GM12878 (cell line): ENCODE measurements around the gene KLF9. TPM values are rescaled to one million over a fixed set of nuclear protein-coding genes. Genes with fewer than 3 reads are reported as not detected.

Experiments used
- ATAC-seq: fragments of 200-7000 bp; cut with Tn5 transposase; 3 replicates; pipeline ENCODE4 v1.9.1; 2020; ENCODE audit warnings: mild to moderate bottlenecking, moderate library complexity
- BruUV-seq: library from RNA; stranded (reverse); fragments of 400-500 nt; replicated peaks from 2 replicates; lab custom pipeline; 2021; lab: Mats Ljungman, UMichigan
- CTCF ChIA-PET: fragments of 300-600 bp; sonication (Branson Sonifier 250); formaldehyde crosslinking; extraction: SDS; loops from one replicate; lab custom pipeline; 2021; ENCODE audit warnings: inconsistent platforms; lab: Yijun Ruan, JAX
- POLR2A ChIA-PET: fragments of 350-600 bp; formaldehyde crosslinking; extraction: SDS; loops from one replicate; lab custom pipeline; 2021; ENCODE audit warnings: inconsistent platforms; lab: Charles Lee
- RAD21 ChIA-PET: fragments of 300-600 bp; sonication (Branson Sonifier 250); formaldehyde crosslinking; loops from one replicate; lab custom pipeline; 2023; ENCODE audit warnings: antibody characterized with exemption; ENCODE audit not compliant: unreplicated experiment; lab: Charles Lee
- SMC1A ChIA-PET: fragments of 300-600 bp; sonication (Branson Sonifier 250); formaldehyde crosslinking; loops from one replicate; lab custom pipeline; 2023; ENCODE audit not compliant: unreplicated experiment, uncharacterized antibody; lab: Charles Lee
- DNase-seq: peaks from one replicate; pipeline ENCODE4 v3.0.0-alpha.2; 2011; ENCODE audit warnings: low read depth, low spot score
- FAIRE-seq: peaks from 3 replicates; lab custom pipeline; 2011; peaks lifted over from hg19 to GRCh38; lab: Jason Lieb, UNC
- H2AFZ ChIP-seq: 2 replicates; pipeline ENCODE4 v1.6.0; 2011; ENCODE audit warnings: low read depth, low read length, control low read depth; ENCODE audit not compliant: control insufficient read depth
- H3K27ac ChIP-seq: 2 replicates; pipeline ENCODE4 v1.5.1; 2011; ENCODE audit warnings: control low read depth; ENCODE audit not compliant: control insufficient read depth, insufficient read depth
- H3K27me3 ChIP-seq, 2 experiments: replicated peaks in 1 of 2; 2 replicates each; pipeline versions ENCODE4 v1.6.0 to v1.6.1; 2011; ENCODE audit warnings: low read length in 1 of 2; ENCODE audit not compliant: control insufficient read depth in 2 of 2, insufficient read depth in 2 of 2
- H3K36me3 ChIP-seq, 2 experiments: 2 replicates each; pipeline ENCODE4 v1.5.1; 2011; ENCODE audit warnings: low read length in 1 of 2; ENCODE audit not compliant: control insufficient read depth in 2 of 2, insufficient read depth in 2 of 2
- H3K4me1 ChIP-seq: 2 replicates; pipeline ENCODE4 v1.6.1; 2011; ENCODE audit warnings: mild to moderate bottlenecking, low read length, moderate library complexity, mixed read lengths; ENCODE audit not compliant: control insufficient read depth, insufficient read depth
- H3K4me2 ChIP-seq: 2 replicates; pipeline ENCODE4 v1.6.0; 2011; ENCODE audit warnings: control low read depth; ENCODE audit not compliant: control insufficient read depth, insufficient read depth
- H3K4me3 ChIP-seq: fragments of 200-600 bp; sonication (generic); 2 replicates; pipeline ENCODE4 v1.5.1; 2016
- H3K79me2 ChIP-seq: 2 replicates; pipeline ENCODE4 v1.6.0; 2011; ENCODE audit warnings: low read length; ENCODE audit not compliant: control insufficient read depth, insufficient read depth
- H3K9ac ChIP-seq: 2 replicates; pipeline ENCODE4 v1.8.0; 2011; ENCODE audit warnings: low read length, control low read depth, mixed read lengths; ENCODE audit not compliant: control insufficient read depth, insufficient read depth
- H3K9me3 ChIP-seq: replicated peaks from 3 replicates; pipeline ENCODE4 v1.5.1; 2011; ENCODE audit warnings: mild to moderate bottlenecking, low read length; ENCODE audit not compliant: control insufficient read depth, insufficient read depth
- H4K20me1 ChIP-seq: 2 replicates; pipeline ENCODE4 v1.6.0; 2011; ENCODE audit not compliant: control insufficient read depth, insufficient read depth
- ATF7 ChIP-seq: fragments of 450-650 bp; IDR thresholded peaks from 2 replicates; pipeline ENCODE4 v1.6.1; 2016; ENCODE audit warnings: low read depth, mild to moderate bottlenecking
- CEBPZ ChIP-seq: fragments of 150-350 bp; IDR thresholded peaks from 2 replicates; pipeline ENCODE4 v1.6.1; 2016; ENCODE audit warnings: low read depth, low read length
- CUX1 ChIP-seq: IDR thresholded peaks from 2 replicates; pipeline ENCODE4 v1.6.1; 2012; ENCODE audit warnings: improper control_type of control experiment, low read depth, low read length; ENCODE audit not compliant: insufficient replicate concordance
- IKZF1 ChIP-seq: fragments of 450-650 bp; conservative IDR thresholded peaks from 2 replicates; pipeline ENCODE4 v1.6.1; 2017; ENCODE audit warnings: antibody characterized with exemption, mild to moderate bottlenecking
- IRF4 ChIP-seq: IDR thresholded peaks from 2 replicates; pipeline ENCODE4 v1.6.1; 2011; ENCODE audit warnings: low read depth, low read length
- KAT2A ChIP-seq: conservative IDR thresholded peaks from 2 replicates; pipeline ENCODE4 v1.6.1; 2011; ENCODE audit warnings: low read depth, low read length; ENCODE audit not compliant: control insufficient read depth
- MEF2B ChIP-seq: fragments of 450-650 bp; IDR thresholded peaks from 2 replicates; pipeline ENCODE4 v1.6.1; 2018; ENCODE audit warnings: mild to moderate bottlenecking, moderate library complexity; ENCODE audit not compliant: partially characterized antibody, poor library complexity, severe bottlenecking
- POLR2AphosphoS2 ChIP-seq: IDR thresholded peaks from 2 replicates; pipeline ENCODE4 v1.6.1; 2011; ENCODE audit warnings: low read depth, mild to moderate bottlenecking, low read length, improper control_type of control experiment, moderate library complexity
- RAD21 ChIP-seq: IDR thresholded peaks from 2 replicates; pipeline ENCODE4 v1.6.1; 2011; ENCODE audit warnings: mild to moderate bottlenecking, low read depth, low read length, moderate library complexity; ENCODE audit not compliant: insufficient read depth
- SKIL ChIP-seq: fragments of 450-650 bp; IDR thresholded peaks from 2 replicates; pipeline ENCODE4 v1.6.1; 2017; ENCODE audit warnings: mild to moderate bottlenecking, low read depth, inconsistent platforms; ENCODE audit not compliant: poor library complexity, severe bottlenecking
- STAT1 ChIP-seq: fragments of 450-650 bp; conservative IDR thresholded peaks from 2 replicates; pipeline ENCODE4 v1.6.1; 2014; ENCODE audit warnings: antibody characterized with exemption, mild to moderate bottlenecking
- SUZ12 ChIP-seq: fragments of 200-600 bp; sonication (generic); IDR thresholded peaks from one replicate; pipeline ENCODE4 v1.6.1; 2018; ENCODE audit warnings: antibody characterized with exemption, mild to moderate bottlenecking; ENCODE audit not compliant: unreplicated experiment
- ZNF384 ChIP-seq: IDR thresholded peaks from 2 replicates; pipeline ENCODE4 v1.6.1; 2012; ENCODE audit warnings: low read depth, mild to moderate bottlenecking, low read length, improper control_type of control experiment, borderline replicate concordance
- WGBS: methylation state at CpG from one replicate; pipeline ENCODE4 v1.1.6; 2016; ENCODE audit warnings: low lambda C conversion rate; ENCODE audit not compliant: insufficient replicate concordance, insufficient coverage; ENCODE audit errors: missing lambda C conversion rate; 5-methylcytosine and 5-hydroxymethylcytosine counted together
- in situ Hi-C: fragments of 300-500 bp; cut with MboI; formaldehyde crosslinking; loops from 9 replicates; pipeline ENCODE4 v1.14.3; 2018; ENCODE audit warnings: mixed read lengths
- intact Hi-C: fragments of 100-400 bp; cut with micrococcal nuclease; formaldehyde crosslinking; loops from one replicate; pipeline ENCODE4 v1.14.2; 2022; ENCODE audit not compliant: unreplicated experiment
- polyA plus RNA-seq, 11 experiments: library from polyadenylated mRNA; depleted of rRNA in 4 of 11; unstranded in 6 of 11; stranded (reverse) in 5 of 11; fragments of >200 nt; fragmentation: Nextera tagmentation in 4 of 11; fragmentation: Illumina TruSeq in 1 of 11; extraction: Ambion mirVana in 4 of 11; extraction: Trizol in 1 of 11; gene quantifications; 1 replicate in 1 of 11; 2 replicates in 10 of 11; pipeline versions ENCODE4 v1.2.1 to v1.2.3, GENCODE V29; 2011 to 2016; ENCODE audit warnings: inconsistent platforms in 2 of 11, missing spikeins in 2 of 11, low read depth in 1 of 11
- total RNA-seq, 4 experiments: library from RNA; depleted of rRNA in 3 of 4; stranded (reverse); fragments of >200 nt in 3 of 4; fragmentation: Illumina TruSeq in 1 of 4; extraction: Trizol in 1 of 4; gene quantifications; 2 replicates each; pipeline versions ENCODE4 v1.2.1 to v1.2.3, GENCODE V29; 2013 to 2021

Gene KLF9
- total and polyA plus RNA-seq, 10 of the 15 experiments (the other 5 are each of a cell fraction or from before 2014, with no cell fraction given) = 0.09 to 0.96 (median 0.83) TPM

GRCh38 chr9:70403166-70403565, 11.3 kb downstream of the KLF9 start:
- ChIA-PET POLR2A (interaction anchor here (1.6 to 2.1 kb wide), 2 partner anchors 7 to 16 kb away, joined by 6 to 7 read pairs; no protein-coding TSS in a partner anchor), RAD21 (interaction anchor here (1.5 to 1.9 kb wide), 3 partner anchors 10 to 117 kb away, joined by 4 to 5 read pairs (median 5); no protein-coding TSS in a partner anchor), SMC1A (interaction anchor here (0.9 to 4.8 kb wide), 3 partner anchors 11 to 182 kb away, joined by 3 to 20 read pairs (median 5); partner anchors contain the start of gene KLF9), CTCF (interaction anchor here (1.2 to 3.0 kb wide), 3 partner anchors 10 to 199 kb away, joined by 3 to 10 read pairs (median 4); no protein-coding TSS in a partner anchor)
- H3K4me1 ChIP-seq = peaks cover 8% of the 10 kb centered on the region
- no peak overlapping the region for H3K4me3 ChIP-seq
- in situ Hi-C loops (loop anchor here (25.0 kb wide), 2 partner anchors 1509 to 1766 kb away; partner anchors contain the start of genes ABHD17B and C9orf85), intact Hi-C loops (no loop called here)
- no peak overlapping the region for H2AFZ ChIP-seq
- ATAC-seq (no peak), DNase-seq (no peak), FAIRE-seq (no peak)
- no peaks in the 10 kb centered on the region for H3K9me3 ChIP-seq
- H3K79me2 ChIP-seq = no peaks in the 10 kb centered on the region
- no peaks in the 10 kb centered on the region for H3K36me3 ChIP-seq
- H4K20me1 ChIP-seq = no peaks in the 10 kb centered on the region
- no peak overlapping the region for H3K4me2 ChIP-seq
- no peaks in the 10 kb centered on the region for H3K27me3 ChIP-seq
- H3K9ac ChIP-seq = no peak overlapping the region
- no TSS peak for BruUV-seq
- H3K27ac ChIP-seq = no peak overlapping the region
- WGBS = 38% methylated on average over 2 of the region's 2 CpGs
- TF ChIP-seq CUX1 = no peak
- TF ChIP-seq CEBPZ = no peak
- TF ChIP-seq IKZF1 = no peak
- TF ChIP-seq RAD21 = no peak
- TF ChIP-seq MEF2B = no peak
- no peak for TF ChIP-seq SKIL
- TF ChIP-seq SUZ12 = no peak
- no peak for TF ChIP-seq ATF7
- no peak for TF ChIP-seq ZNF384
- no peak for TF ChIP-seq KAT2A
- TF ChIP-seq STAT1 = no peak
- TF ChIP-seq POLR2AphosphoS2 = no peak
- TF ChIP-seq IRF4 = no peak
